Ovary (tissue), 3 donors: ENCODE data around the gene POLDIP3.

Experiments
- CTCF ChIP-seq, 3 donors: fragments of 450-650 bp in 2 of 3; fragments of 200-600 bp in 1 of 3; IDR thresholded peaks; one replicate each; pipeline versions ENCODE4 v1.5.1 to v1.8.0; 2016 to 2022; ENCODE audit warnings: antibody characterized with exemption in 3 of 3, mild to moderate bottlenecking in 1 of 3
- EP300 ChIP-seq: sonication (generic); formaldehyde crosslinking; IDR thresholded peaks from one replicate; pipeline ENCODE4 v1.6.1; 2017; ENCODE audit warnings: antibody characterized with exemption
- POLR2A ChIP-seq: fragments of 450-650 bp; IDR thresholded peaks from one replicate; pipeline ENCODE4 v1.6.1; 2017; ENCODE audit warnings: antibody characterized with exemption, mild to moderate bottlenecking, moderate library complexity
- donor health status: DM: no; HTN: no; CAD: no.

DNA sequence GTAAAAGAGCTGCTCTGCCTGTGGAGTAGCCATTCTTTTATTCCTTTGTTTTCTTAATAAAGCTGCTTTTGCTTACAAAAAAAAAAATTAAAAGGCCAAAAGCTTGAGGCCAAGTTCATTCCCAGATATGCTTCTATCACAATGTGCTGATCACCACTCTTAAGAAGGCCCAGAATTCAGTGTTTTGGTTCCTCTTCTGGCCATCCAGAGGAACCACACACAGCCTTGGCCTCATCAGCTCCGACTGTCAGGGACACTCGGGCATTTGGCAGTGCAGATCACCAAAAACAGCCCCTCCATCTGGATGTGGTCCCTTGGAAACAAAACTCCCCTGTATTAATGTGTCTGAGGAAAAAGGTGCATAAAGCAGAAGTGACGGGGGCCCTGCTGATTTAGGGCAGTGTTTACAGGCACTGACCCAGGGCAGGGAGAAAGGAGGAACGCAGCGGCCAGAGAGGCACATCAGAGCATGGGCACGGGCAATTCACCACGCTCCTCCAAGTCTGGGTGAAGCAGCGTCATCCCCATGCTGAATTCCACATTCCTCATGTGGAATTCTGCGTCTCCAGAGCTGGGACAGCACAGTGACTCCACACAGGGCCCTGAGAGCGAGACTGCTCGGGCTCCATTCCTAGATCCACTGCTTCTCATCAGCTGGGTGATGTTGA lies 17.7 kb downstream of the POLDIP3 start:
- TF ChIP-seq CTCF (IDR thresholded peaks at IDR 0.05), result no peak
- TF ChIP-seq POLR2A, result no peak
- no peak for TF ChIP-seq EP300
